ENCODE results near the gene PNPLA7.
A peak's percentile ranks its signal among the peaks of the same experiment; 100 is the strongest.
"Not testable (repeated sequence)": the region's sequence is repeated elsewhere in the genome, so short reads cannot be mapped to it uniquely, and the experiment has no call there.

The PNPLA7 gene

GRCh38 chr9:137459152-137459600, 91.0 kb downstream of the PNPLA7 start, which contains the start of gene NSMF:
NSMF (minus strand) TSS chr9:137459334; CDS start chr9:137459102, 232 bp downstream.
- DNase-seq = peak; percentile 93

DNA sequence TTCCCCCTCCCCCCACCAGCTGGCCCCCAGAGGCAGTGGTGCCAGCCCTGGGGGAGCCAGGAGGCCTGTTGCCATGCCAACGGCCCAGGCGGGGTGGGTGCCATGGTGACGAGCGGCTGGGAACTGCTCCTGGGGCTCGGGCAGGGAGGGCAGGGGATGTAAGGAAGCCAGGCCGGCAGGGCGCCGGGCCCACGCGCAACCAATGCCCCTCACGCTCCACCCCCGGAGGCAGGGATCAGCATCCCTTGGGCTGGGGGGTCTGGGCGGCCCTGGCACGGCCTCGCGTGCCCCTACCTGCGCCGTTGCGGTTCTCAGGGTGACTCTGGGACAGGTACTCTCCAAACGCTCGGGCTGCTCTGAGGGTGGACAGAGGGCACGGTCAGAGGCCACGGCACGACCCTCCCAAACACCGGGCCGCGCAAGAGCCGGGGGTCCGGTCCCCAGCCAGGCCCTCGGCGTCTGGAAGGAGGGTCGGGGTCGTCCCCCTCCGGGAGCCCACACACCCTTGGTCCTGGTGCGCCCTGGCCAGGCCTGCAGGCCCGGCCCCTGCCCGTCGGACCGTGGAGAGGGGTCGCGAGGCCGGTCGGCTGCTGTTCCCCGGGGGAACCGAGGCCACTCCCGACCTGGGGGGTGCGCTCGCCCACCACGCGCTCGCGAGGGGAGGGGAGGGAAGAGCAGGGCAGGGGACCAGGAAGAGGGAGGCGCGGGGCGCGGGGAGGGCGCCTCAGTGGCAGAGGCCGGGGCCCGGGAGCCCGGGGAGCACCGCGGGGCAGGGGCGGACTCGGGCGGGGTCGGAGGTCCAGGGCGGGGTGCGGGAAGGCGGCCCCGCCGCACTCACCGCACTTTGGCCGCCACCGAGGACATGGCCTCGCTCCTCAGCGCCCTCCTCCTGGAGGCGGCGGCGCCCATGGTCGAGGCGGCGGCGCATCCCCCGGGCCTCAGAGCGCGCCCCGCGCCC, 91.7 kb downstream of the PNPLA7 start:
- DNase-seq = peak; percentile 55

DNA sequence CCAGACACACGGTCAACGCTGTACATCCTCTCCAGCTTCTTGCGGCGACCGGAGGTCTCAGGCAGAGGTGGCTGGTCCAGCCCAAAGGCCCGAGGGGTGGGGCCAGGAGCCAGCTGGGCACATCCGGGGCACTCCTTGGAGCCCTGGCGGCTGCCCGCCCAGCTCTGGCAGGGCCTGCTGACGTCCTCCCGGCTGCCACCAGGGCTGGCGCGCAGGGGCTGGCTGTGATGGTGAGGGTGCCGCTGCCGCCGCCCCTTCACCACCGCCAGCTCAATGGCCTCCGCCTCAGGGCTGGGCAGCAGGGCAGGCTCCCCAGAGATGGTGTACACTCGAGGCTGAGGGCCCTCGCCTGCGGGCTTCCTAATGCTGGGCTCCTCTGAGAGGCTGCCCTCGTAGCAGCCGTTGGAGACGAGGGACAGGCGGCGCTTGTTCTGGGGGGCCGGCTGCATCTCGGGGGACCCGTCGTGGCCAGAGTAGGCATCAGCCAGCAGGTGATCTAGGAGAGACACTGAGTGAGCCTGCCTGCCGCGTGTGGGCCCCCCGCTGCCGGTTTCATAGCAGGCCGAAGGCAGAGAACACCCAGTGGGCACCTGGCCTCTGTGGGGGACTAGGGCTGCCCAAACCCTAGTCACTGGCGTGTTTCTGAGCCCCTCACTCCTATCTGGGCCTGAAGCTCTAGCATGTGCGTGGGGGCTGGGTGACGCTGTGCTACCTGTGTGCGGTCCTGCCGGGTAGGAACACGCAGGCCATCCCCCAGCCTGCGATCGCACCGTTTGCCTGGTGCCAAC, 92.6 kb downstream of the PNPLA7 start:
- DNase-seq = peak; percentile 31

- DNase-seq = peak; percentile 28
Measured at GRCh38 chr9:137456864-137457405, 93.3 kb downstream of the PNPLA7 start.

- DNase-seq = peak; percentile 48
Measured at GRCh38 chr9:137456061-137456863, 93.9 kb downstream of the PNPLA7 start.

DNA sequence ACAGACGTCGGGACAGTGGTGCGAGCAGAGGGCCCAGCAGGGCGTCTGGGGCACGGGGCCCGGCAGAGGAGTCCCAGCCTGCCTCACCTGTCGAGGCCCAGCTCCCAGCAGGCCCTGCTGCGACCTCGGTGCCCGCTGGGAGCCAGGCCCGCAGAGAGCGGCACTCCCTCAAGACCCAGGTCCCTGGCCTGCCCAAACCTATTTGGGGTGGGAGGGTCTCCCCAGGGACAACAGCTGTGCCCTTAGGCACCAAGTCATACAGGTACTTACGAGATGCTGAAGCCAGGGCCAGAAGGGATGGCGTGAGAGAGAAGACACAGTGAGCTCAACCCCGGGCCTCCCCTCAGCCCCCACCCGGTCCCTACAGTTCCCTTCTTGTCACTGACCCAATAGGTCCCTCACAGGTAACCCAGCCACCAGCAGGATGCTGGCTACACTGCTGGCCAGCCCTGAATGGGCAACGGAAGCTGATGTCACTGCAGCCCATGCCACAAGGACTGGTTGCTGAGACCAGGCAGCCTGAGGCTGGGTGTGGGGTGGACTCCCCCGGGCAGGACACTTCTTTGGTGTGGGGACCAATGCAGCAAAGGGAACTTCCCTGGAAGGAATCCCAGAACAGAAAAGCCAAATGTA, 94.7 kb downstream of the PNPLA7 start:
- DNase-seq = no peak

DNA sequence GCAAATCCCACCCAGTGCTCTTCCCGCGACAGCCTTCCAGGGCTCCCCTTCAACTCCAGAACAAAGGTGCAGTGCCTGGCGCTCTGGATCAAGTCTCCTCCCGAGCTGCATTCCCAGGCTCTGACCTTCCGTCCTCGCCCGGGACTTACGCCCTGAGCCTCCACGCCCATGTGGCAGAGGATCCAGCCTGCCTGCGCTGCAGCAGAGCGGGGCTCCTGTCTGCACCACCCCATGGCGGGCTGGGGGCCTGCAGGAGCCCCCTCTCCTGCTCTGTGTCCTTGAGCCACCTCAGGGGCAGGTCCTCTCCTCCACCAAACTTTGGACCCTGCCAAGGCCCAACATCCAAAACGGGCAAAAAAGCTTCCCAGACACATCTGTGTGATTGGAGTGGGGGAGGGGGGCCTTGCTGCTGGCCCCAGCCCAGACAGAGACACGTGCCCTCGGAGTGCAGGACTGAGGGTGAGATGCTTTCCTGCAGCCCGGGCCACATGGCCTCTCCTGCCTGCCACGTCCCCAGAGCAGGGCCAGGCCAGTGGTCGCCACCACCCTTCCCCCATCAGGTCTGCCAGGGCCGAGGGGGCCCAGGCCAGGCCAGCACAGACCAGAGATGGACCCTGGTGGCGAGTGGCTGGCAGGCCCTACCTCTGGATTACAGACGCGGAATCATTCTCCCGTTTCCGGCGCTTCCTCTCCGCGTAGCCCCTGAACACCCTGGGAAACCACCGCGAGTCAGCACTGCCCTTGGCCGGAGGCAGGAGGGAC, 95.4 kb downstream of the PNPLA7 start:
- peak; percentile 58 for DNase-seq

- peak; percentile 67 for DNase-seq
Measured at GRCh38 chr9:137454145-137454596, 96.0 kb downstream of the PNPLA7 start.

GRCh38 chr9:137453643-137454081, 96.5 kb downstream of the PNPLA7 start:
- DNase-seq = peak; percentile 77

DNA sequence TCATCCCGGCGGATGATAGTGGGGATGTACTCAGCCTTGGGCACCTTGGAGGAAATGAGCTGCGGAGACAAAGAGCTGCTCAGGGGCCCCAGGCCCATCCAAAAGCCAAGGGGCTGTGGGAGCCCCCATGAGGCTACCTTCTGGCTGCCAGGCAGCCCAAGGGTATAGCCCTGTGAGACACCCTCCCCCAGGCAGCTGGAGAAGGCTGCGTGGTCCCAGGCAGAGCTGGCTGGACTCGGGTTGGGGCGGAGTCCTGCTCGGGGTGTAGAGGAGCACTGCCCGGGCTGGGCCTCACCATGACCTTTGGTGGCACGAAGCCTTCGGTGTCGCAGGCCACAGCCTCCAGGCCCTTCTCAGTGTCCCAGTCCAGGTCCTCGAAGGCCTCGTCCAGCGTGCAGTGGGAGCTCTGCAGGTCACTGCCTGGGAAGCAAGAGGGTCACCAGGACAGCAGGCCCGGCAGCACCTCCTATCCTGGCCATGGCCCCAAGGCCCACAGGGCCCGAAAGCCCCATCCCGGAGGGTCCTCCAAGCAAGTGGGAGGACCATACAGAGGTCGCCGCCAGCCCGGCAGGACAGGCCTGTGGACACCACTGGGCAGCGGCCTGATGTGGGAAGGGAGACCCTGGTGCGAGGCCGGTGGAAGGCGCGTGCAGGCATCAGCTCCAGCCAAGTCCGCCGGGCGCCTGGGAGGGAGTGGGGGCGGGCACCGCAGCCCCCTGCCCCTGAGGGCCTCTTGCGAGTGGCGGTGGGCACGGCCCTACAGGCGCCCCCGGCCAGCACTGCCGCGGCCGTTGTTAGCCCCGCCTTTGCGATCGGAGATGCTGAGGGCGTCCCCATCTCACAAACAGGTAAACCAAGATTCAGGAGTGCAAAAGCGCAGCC, 97.2 kb downstream of the PNPLA7 start:
- peak; percentile 44 for DNase-seq

DNA sequence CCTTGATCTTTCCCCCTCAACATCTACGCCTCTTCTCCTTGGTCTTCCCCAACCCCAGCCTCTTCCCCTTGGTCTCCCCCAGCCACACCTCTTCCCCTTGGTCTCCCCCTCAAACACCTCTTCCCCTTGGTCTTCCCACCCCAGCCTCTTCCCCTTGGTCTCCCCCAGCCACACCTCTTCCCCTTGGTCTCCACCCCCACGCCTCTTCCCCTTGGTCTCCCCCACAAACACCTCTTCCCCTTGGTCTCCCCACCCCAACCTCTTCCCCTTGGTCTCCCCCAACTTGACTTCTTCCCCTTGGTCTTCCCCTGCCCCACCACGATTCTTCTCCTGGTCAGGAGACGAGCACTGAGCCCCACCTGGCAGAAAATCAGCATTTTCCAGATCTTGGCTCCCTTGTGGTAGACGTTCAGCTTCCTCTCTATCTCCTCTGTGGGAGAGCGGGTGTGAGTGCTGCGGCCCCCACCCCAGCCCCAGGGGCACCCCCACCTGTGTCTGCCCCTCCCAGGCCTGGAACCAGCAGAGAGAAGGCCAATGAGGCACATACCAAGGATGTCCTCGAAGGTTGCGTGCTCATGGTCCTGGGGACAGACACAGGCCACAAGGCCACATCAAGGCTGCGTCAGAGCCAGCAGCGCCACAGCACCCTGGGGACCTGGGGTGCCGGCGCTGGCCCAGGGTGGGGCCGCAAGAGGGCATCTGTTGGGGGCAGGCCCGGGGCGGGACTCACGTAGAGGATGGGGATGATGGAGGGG, 98.0 kb downstream of the PNPLA7 start:
- DNase-seq = peak; percentile 32

DNA sequence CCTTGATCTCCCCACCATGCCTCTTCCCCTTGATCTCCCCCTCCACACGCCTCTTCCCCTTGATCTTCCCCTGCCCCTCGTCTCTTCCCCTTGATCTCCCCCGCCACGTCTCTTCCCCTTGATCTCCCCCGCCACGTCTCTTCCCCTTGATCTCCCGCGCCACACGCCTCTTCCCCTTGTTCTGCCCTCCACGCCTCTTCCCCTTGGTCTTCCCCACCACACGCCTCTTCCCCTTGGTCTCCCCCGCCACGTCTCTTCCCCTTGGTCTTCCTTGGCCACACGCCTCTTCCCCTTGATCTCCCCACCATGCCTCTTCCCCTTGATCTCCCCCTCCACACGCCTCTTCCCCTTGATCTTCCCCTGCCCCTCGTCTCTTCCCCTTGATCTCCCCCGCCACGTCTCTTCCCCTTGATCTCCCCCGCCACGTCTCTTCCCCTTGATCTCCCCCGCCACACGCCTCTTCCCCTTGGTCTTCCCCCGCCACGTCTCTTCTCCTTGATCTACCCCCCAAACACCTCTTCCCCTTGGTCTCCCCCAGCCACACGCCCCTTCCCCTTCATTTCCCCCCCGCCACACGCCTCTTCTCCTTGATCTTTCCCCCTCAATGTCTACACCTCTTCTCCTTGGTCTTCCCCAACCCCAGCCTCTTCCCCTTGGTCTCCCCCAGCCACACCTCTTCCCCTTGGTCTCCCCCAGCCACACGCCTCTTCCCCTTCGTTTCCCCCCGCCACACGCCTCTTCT, 98.8 kb downstream of the PNPLA7 start:
- DNase-seq = not testable (repeated sequence)

DNA sequence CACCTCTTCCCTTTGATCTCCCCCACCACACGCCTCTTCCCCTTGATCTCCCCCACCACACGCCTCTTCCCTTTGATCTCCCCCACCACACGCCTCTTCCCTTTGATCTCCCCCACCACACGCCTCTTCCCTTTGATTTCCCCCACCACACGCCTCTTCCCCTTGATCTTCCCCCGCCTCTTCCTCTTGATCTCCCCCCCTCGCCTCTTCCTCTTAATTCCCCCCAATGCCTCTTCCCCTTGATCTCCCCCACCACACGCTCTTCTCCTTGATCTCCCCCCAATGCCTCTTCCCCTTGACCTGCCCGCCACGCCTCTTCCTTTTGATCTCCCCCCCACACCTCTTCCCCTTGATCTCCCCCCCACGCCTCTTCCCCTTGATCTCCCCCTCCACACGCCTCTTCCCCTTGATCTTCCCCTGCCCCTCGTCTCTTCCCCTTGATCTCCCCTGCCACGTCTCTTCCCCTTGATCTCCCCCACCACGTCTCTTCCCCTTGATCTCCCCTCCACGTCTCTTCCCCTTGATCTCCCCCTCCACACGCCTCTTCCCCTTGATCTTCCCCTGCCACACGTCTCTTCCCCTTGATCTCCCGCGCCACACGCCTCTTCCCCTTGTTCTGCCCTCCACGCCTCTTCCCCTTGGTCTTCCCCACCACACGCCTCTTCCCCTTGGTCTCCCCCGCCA, 99.5 kb downstream of the PNPLA7 start:
- peak; percentile 29 for DNase-seq

- peak; percentile 28 for DNase-seq
Measured at GRCh38 chr9:137449931-137450538, 100.2 kb downstream of the PNPLA7 start.

GRCh38 chr9:137449081-137449844, 100.9 kb downstream of the PNPLA7 start:
- peak; percentile 26 for DNase-seq

- DNase-seq = peak; percentile 34
Measured at GRCh38 chr9:137448602-137448962, 101.6 kb downstream of the PNPLA7 start.

Measured in left hindlimb (tissue), 1 donor.